Body of pancreas (tissue), 4 donors: Measurements from ENCODE around the gene PCDHGA11. TPM values are rescaled to one million over a fixed set of nuclear protein-coding genes. Genes with fewer than 3 reads are reported as not detected.

ENCODE experiments used
- ATAC-seq: fragments of 150-250 bp; one replicate; pipeline ENCODE4 v1.9.1; 2016
- DNase-seq, 4 donors: peaks; one replicate each; pipeline ENCODE4 v3.0.0-alpha.2; 2019
- H3K27ac ChIP-seq, 4 donors: fragments of 200-600 bp; sonication (generic); 1 replicate in 3 of 4; 2 replicates in 1 of 4; pipeline versions ENCODE4 v1.5.1 to v1.6.1; 2016 to 2019; ENCODE audit warnings: mild to moderate bottlenecking in 1 of 4, mixed read lengths in 1 of 4, moderate library complexity in 1 of 4
- H3K27me3 ChIP-seq, 2 donors: fragments of 200-600 bp; sonication (generic); one replicate each; pipeline ENCODE4 v1.6.0; 2016; ENCODE audit warnings: mild to moderate bottlenecking in 1 of 2
- H3K36me3 ChIP-seq, 2 donors: fragments of 200-600 bp; sonication (generic); replicated peaks in 1 of 2; 2 replicates each; pipeline ENCODE4 v1.5.1; 2016; ENCODE audit warnings: low read depth in 2 of 2; ENCODE audit not compliant: insufficient read depth in 1 of 2
- H3K4me1 ChIP-seq: fragments of 200-600 bp; sonication (generic); one replicate; pipeline ENCODE4 v1.6.0; 2016
- H3K4me3 ChIP-seq, 2 donors: fragments of 200-600 bp; sonication (generic); 1 replicate in 1 of 2; 2 replicates in 1 of 2; pipeline ENCODE4 v1.5.1; 2016 to 2019
- H3K9me3 ChIP-seq, 3 donors: fragments of 200-600 bp; sonication (generic); 1 replicate in 2 of 3; 2 replicates in 1 of 3; pipeline ENCODE4 v1.5.1; 2016
- CTCF ChIP-seq, 7 experiments: fragments of 450-650 bp in 4 of 7; fragments of 200-600 bp in 3 of 7; sonication (generic) in 3 of 7; IDR thresholded peaks; one replicate each; pipeline ENCODE4 v1.5.1; 2016 to 2019; ENCODE audit warnings: antibody characterized with exemption in 7 of 7
- POLR2A ChIP-seq, 3 donors: fragments of 450-650 bp; IDR thresholded peaks; one replicate each; pipeline ENCODE4 v1.6.1; 2016; ENCODE audit warnings: antibody characterized with exemption in 3 of 3, mild to moderate bottlenecking in 2 of 3
- WGBS, 2 donors: methylation state at CpG; one replicate each; pipeline ENCODE4 v1.1.5; 2017; 5-methylcytosine and 5-hydroxymethylcytosine counted together
- intact Hi-C: fragments of 100-400 bp; cut with DNase I; formaldehyde crosslinking; loops from one replicate; pipeline ENCODE4 v1.15.1; 2023
- total RNA-seq, 2 donors: library from RNA; depleted of rRNA; stranded (reverse); fragments of >200 nt; gene quantifications; one replicate each; pipeline ENCODE4 v1.1.0, GENCODE V29; 2016

Gene PCDHGA11
- total RNA-seq, 2 donors from 2014 or later = 4.9 to 6.9 TPM

GRCh38 chr5:141465351-141465750 is 44.5 kb downstream of the PCDHGA11 start:
- DNase-seq = no peak
- TF ChIP-seq CTCF (IDR thresholded peaks at IDR 0.05) (no peak), POLR2A (IDR thresholded peaks at IDR 0.05) (no peak)
- intact Hi-C loops = no loop called here
- no peak for ATAC-seq
- Histone ChIP-seq H3K27me3 (no peaks in the 10 kb centered on the region), H3K9me3 (no peaks in the 10 kb centered on the region), H3K36me3 (no peaks in the 10 kb centered on the region), H3K27ac (no peak overlapping the region), H3K4me1 (no peaks in the 10 kb centered on the region), H3K4me3 (no peak overlapping the region)
- WGBS, 2 donors = 91 to 98% methylated on average over 3 of the region's 3 CpGs

Other genes starting within 250 kb of the PCDHGA11 start
- gene PCDHB7, start 248.4 kb upstream of the PCDHGA11 start, total RNA-seq = under 1 TPM in 1 of 2 donors, not detected in 1; 0.52 TPM
- under 1 TPM; 0.33 to 0.52 TPM for gene PCDHB8, start 243.3 kb upstream of the PCDHGA11 start, total RNA-seq
- 1 to 10 TPM; 2.1 to 4.6 TPM for gene PCDHB16, start 238.7 kb upstream of the PCDHGA11 start, total RNA-seq
- 10 to 100 TPM in 1 of 2 donors, under 1 TPM in 1; 0.78 to 19.8 TPM for gene PCDHB9, start 233.9 kb upstream of the PCDHGA11 start, total RNA-seq
- gene PCDHB10, start 228.7 kb upstream of the PCDHGA11 start, total RNA-seq = 1 to 10 TPM; 1.3 to 2.3 TPM
- 1 to 10 TPM; 4.4 to 4.9 TPM for gene PCDHB11, start 221.4 kb upstream of the PCDHGA11 start, total RNA-seq
- gene PCDHB12, start 212.3 kb upstream of the PCDHGA11 start, total RNA-seq = 1 to 10 TPM; 2.0 to 3.4 TPM
- 1 to 10 TPM; 6.5 to 7.6 TPM for gene PCDHB13, start 207.1 kb upstream of the PCDHGA11 start, total RNA-seq
- 1 to 10 TPM; 3.4 to 7.3 TPM for gene PCDHB14, start 197.7 kb upstream of the PCDHGA11 start, total RNA-seq
- gene PCDHB15, start 175.7 kb upstream of the PCDHGA11 start, total RNA-seq = 1 to 10 TPM; 3.1 to 3.6 TPM
- not detected for gene SLC25A2, start 117.0 kb upstream of the PCDHGA11 start, total RNA-seq
- 10 to 100 TPM; 28.7 to 32.2 TPM for gene TAF7, start 100.3 kb upstream of the PCDHGA11 start, total RNA-seq
- under 1 TPM; 0.33 to 0.78 TPM for gene PCDHGA1, start 90.5 kb upstream of the PCDHGA11 start, total RNA-seq
- gene PCDHGA2, start 82.3 kb upstream of the PCDHGA11 start, total RNA-seq = 1 to 10 TPM; 2.0 to 2.9 TPM
- 10 to 100 TPM in 1 of 2 donors, 1 to 10 TPM in 1; 4.2 to 11.2 TPM for gene PCDHGA3, start 77.2 kb upstream of the PCDHGA11 start, total RNA-seq
- 1 to 10 TPM; 3.9 to 6.9 TPM for gene PCDHGB1, start 71.0 kb upstream of the PCDHGA11 start, total RNA-seq
- gene PCDHGA4, start 66.0 kb upstream of the PCDHGA11 start, total RNA-seq = 10 to 100 TPM in 1 of 2 donors, 1 to 10 TPM in 1; 6.7 to 10.9 TPM
- gene PCDHGB2, start 61.1 kb upstream of the PCDHGA11 start, total RNA-seq = 1 to 10 TPM; 2.3 to 9.3 TPM
- gene PCDHGA5, start 56.9 kb upstream of the PCDHGA11 start, total RNA-seq = 1 to 10 TPM; 5.6 to 6.0 TPM
- gene PCDHGB3, start 50.8 kb upstream of the PCDHGA11 start, total RNA-seq = 10 to 100 TPM in 1 of 2 donors, 1 to 10 TPM in 1; 4.2 to 10.2 TPM
- gene PCDHGA6, start 47.2 kb upstream of the PCDHGA11 start, total RNA-seq = 10 to 100 TPM in 1 of 2 donors, 1 to 10 TPM in 1; 5.2 to 11.2 TPM
- gene PCDHGA7, start 38.3 kb upstream of the PCDHGA11 start, total RNA-seq = 1 to 10 TPM; 5.2 to 7.6 TPM
- gene PCDHGB4, start 33.4 kb upstream of the PCDHGA11 start, total RNA-seq = 1 to 10 TPM; 3.6 to 4.9 TPM
- 10 to 100 TPM in 1 of 2 donors, 1 to 10 TPM in 1; 4.2 to 10.2 TPM for gene PCDHGA8, start 28.4 kb upstream of the PCDHGA11 start, total RNA-seq
- gene PCDHGB5, start 23.1 kb upstream of the PCDHGA11 start, total RNA-seq = 10 to 100 TPM in 1 of 2 donors, 1 to 10 TPM in 1; 7.8 to 15.2 TPM
- 1 to 10 TPM; 4.9 to 8.2 TPM for gene PCDHGA9, start 18.3 kb upstream of the PCDHGA11 start, total RNA-seq
- 1 to 10 TPM; 4.6 to 8.0 TPM for gene PCDHGB6, start 13.0 kb upstream of the PCDHGA11 start, total RNA-seq
- 1 to 10 TPM; 5.3 to 5.4 TPM for gene PCDHGA10, start 8.1 kb upstream of the PCDHGA11 start, total RNA-seq
- 1 to 10 TPM; 7.0 to 7.9 TPM for gene PCDHGB7, start 3.4 kb upstream of the PCDHGA11 start, total RNA-seq
- 1 to 10 TPM; 5.3 to 5.4 TPM for gene PCDHGA12, start 9.5 kb downstream of the PCDHGA11 start, total RNA-seq
- 10 to 100 TPM in 1 of 2 donors, 1 to 10 TPM in 1; 9.6 to 16.1 TPM for gene PCDHGC3, start 54.9 kb downstream of the PCDHGA11 start, total RNA-seq
- 1 to 10 TPM; 1.6 to 2.0 TPM for gene PCDHGC4, start 64.0 kb downstream of the PCDHGA11 start, total RNA-seq
- gene PCDHGC5, start 68.0 kb downstream of the PCDHGA11 start, total RNA-seq = 1 to 10 TPM; 2.0 to 3.1 TPM
- gene DIAPH1, start 197.9 kb downstream of the PCDHGA11 start, total RNA-seq = 10 to 100 TPM; 28.3 to 47.0 TPM
- gene HDAC3, start 215.8 kb downstream of the PCDHGA11 start, total RNA-seq = 10 to 100 TPM; 42.8 to 63.8 TPM
- gene RELL2, start 215.9 kb downstream of the PCDHGA11 start, total RNA-seq = 1 to 10 TPM; 2.9 to 8.9 TPM
- 10 to 100 TPM; 34.8 to 40.9 TPM for gene FCHSD1, start 230.4 kb downstream of the PCDHGA11 start, total RNA-seq